Measurements from ENCODE around the gene FTCD.

FTCD gene

DNA sequence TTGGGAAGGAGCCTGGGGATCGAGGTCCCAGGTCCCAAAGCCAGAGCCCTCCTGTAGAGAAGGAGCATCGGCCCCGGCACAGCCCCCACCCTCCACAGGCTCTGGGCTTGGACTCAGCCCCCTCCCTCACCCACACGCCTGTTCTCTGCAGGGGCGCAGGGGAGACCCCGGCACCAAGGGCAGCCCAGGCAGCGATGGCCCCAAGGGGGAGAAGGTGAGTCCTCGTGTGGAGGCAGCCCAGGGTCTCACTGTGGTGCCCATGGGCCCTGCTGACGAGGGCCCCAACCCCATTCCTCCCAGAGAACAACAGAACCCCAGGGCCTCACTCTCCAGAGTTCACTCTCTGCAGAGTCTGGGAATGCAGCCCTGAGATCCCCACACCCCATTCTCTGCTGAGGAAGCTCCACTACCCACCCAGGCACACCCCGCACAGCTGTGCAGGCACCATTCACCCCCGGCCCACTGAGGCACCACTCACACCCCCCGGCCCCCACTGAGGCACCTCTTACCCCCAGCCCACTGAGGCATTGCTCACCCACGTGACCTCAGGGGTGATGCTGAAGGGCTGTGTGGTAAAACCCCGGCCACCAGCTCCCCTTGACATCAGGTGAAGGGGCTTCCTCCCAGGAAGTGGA is 35.6 kb downstream of the FTCD start:
- peaks cover 0 to 38% (median 0%) of the 10 kb centered on the region in 11 experiments; a peak in 7 of 22 replicates for H4K20me1 ChIP-seq
- peaks cover 3 to 15% (median 4%) of the 10 kb centered on the region in 11 experiments; a peak in 17 of 22 replicates for H3K36me3 ChIP-seq
- no peak for TF ChIP-seq Cebpa-rat (IDR thresholded peaks at IDR 0.05)
- peak overlapping the region in 8 of 11 experiments; percentile 36 to 72 (median 64); a peak in 14 of 22 replicates for H3K4me2 ChIP-seq
- H3K9ac ChIP-seq, result no peak overlapping the region
- H3K27ac ChIP-seq, result no peak overlapping the region
- no peaks in the 10 kb centered on the region for H3K27me3 ChIP-seq
- H3K9me3 ChIP-seq (replicated peaks in 1 of 11), result peaks cover 4 to 9% (median 6%) of the 10 kb centered on the region in 11 experiments
- peaks cover 0 to 64% (median 48%) of the 10 kb centered on the region in 10 experiments; a peak in 16 of 20 replicates for H3K4me1 ChIP-seq
- no peak overlapping the region for H3K4me3 ChIP-seq

DNA sequence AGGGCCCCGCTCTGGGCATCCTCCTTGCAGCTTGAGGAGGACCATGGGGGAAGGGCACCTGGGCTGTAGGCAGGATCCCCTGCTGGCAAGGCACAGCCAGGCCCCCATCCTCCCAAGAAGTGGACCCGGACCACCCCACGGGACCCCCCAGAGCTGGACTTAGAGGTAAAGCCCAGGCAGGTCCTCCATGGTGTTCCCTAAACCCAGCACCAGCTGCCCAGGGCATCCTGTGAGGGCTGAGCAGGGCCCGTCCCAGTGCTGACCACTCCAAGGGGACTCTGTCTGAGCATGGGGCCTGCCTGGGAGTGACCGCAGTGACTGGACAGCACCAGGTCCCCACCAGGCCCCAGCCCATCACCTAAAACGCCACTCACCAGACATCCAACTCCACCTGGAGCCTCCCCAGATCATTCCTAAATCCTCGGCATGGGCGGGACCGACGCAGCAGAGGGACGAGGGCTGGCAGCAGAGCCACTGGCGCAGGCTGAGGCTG is 36.2 kb downstream of the FTCD start:
- H3K27ac ChIP-seq, result no peak overlapping the region
- H3K36me3 ChIP-seq, result peaks cover 6 to 20% (median 7%) of the 10 kb centered on the region in 11 experiments; a peak in 17 of 22 replicates
- peaks cover 0 to 38% (median 0%) of the 10 kb centered on the region in 11 experiments; a peak in 7 of 22 replicates for H4K20me1 ChIP-seq
- peaks cover 0 to 64% (median 46%) of the 10 kb centered on the region in 10 experiments; a peak in 16 of 20 replicates for H3K4me1 ChIP-seq
- peak overlapping the region in 6 of 11 experiments; percentile 36 to 72 (median 68); a peak in 11 of 22 replicates for H3K4me2 ChIP-seq
- no peak for TF ChIP-seq Cebpa-rat (IDR thresholded peaks at IDR 0.05)
- H3K9ac ChIP-seq, result no peak overlapping the region
- peaks cover 7 to 13% (median 11%) of the 10 kb centered on the region in 11 experiments for H3K9me3 ChIP-seq (replicated peaks in 1 of 11)
- H3K27me3 ChIP-seq, result no peaks in the 10 kb centered on the region
- H3K4me3 ChIP-seq, result no peak overlapping the region

DNA sequence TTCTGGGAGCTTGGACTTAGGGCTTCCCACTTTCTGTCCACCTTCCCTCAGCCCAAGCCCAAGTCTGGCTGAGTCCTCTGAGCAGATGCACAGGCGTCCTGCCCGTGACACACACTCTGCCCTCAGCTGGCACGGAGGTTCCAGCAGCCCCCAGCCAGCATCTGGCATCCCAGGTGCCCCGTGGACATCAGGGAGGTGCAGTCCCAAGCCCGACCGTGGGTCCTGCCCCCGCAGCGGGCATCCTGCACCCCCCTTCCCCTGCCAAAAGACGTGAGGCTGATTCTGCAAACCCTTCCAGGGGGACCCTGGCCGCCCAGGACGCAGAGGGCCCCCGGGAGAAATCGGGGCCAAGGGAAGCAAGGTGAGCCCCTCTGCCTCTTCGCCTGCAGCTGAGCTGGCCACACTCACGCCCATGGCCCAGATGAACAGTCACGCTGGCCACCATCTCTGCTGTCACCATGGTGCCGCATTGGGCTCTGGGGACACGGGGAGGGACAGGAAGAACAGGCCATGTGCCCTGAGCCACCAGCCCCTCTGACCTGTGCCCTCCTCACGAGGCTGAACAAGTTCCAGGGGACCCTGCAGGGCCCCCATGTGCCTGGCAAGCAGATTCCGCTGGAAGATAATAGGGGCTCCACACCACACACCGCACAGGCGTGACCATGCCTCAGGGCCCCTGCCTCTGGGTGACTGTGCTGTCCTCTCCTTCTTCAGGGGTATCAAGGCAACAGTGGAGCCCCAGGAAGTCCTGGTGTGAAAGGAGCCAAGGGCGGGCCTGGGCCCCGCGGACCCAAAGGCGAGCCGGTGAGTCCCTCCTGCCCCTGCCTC is 36.8 kb downstream of the FTCD start:
- peaks cover 0 to 38% (median 0%) of the 10 kb centered on the region in 11 experiments; a peak in 7 of 22 replicates for H4K20me1 ChIP-seq
- peaks cover 0 to 64% (median 46%) of the 10 kb centered on the region in 10 experiments; a peak in 16 of 20 replicates for H3K4me1 ChIP-seq
- H3K4me3 ChIP-seq, result no peak overlapping the region
- H3K27me3 ChIP-seq, result no peaks in the 10 kb centered on the region
- H3K4me2 ChIP-seq, result peak overlapping the region in 6 of 11 experiments; percentile 36 to 73 (median 71); a peak in 8 of 22 replicates
- H3K27ac ChIP-seq, result no peak overlapping the region
- TF ChIP-seq Cebpa-rat (IDR thresholded peaks at IDR 0.05), result no peak
- H3K9me3 ChIP-seq (replicated peaks in 1 of 11), result peaks cover 10 to 19% (median 13%) of the 10 kb centered on the region in 11 experiments
- H3K9ac ChIP-seq, result no peak overlapping the region
- peaks cover 6 to 25% (median 11%) of the 10 kb centered on the region in 11 experiments; a peak in 17 of 22 replicates for H3K36me3 ChIP-seq

DNA sequence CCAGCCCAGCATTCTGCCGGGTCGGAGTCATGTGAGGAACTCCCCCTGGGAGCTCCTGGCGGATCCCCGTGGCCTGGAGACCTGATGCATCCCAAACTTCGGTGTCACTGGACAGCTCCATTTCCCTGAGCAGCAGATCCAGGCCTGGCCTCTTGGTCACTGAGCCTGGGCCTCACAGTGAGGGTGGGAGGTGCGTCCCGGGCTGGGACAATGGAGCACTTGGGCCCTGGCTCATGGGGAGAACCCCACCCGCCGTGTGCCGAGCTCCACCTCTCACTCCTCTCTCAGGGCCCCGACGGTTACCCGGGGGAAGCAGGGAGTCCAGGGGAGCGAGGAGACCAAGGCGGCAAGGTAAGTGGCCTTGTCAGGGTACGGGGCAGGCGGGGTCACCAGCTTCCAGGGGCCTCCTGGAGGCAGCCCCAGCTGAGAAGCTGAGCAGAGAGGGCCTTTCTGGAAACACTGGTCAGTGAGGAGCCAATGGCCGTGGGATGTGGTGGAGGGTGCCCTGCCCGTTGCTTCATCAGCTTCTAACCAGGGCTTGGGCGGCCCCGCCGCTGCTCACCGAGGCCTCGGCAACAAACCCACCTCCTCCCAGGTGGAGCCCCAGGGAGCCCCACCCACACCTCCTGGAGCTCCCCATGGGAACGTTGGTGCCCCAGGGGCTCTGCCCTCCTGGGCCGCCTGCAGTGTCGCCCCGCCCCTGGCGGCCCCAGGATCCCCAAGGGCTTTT is 37.6 kb downstream of the FTCD start:
- Histone ChIP-seq H3K9me3 (replicated peaks in 1 of 11) (peaks cover 10 to 21% (median 14%) of the 10 kb centered on the region in 11 experiments), H3K4me1 (peaks cover 0 to 64% (median 46%) of the 10 kb centered on the region in 10 experiments; a peak in 16 of 20 replicates), H3K4me2 (peak overlapping the region in 7 of 11 experiments; percentile 20 to 73 (median 50); a peak in 11 of 22 replicates), H3K4me3 (no peak overlapping the region), H4K20me1 (peaks cover 0 to 38% (median 0%) of the 10 kb centered on the region in 11 experiments; a peak in 7 of 22 replicates), H3K9ac (no peak overlapping the region), H3K27me3 (no peaks in the 10 kb centered on the region), H3K27ac (no peak overlapping the region), H3K36me3 (peaks cover 9 to 33% (median 17%) of the 10 kb centered on the region in 11 experiments; a peak in 17 of 22 replicates)
- TF ChIP-seq Cebpa-rat (IDR thresholded peaks at IDR 0.05), result no peak

DNA sequence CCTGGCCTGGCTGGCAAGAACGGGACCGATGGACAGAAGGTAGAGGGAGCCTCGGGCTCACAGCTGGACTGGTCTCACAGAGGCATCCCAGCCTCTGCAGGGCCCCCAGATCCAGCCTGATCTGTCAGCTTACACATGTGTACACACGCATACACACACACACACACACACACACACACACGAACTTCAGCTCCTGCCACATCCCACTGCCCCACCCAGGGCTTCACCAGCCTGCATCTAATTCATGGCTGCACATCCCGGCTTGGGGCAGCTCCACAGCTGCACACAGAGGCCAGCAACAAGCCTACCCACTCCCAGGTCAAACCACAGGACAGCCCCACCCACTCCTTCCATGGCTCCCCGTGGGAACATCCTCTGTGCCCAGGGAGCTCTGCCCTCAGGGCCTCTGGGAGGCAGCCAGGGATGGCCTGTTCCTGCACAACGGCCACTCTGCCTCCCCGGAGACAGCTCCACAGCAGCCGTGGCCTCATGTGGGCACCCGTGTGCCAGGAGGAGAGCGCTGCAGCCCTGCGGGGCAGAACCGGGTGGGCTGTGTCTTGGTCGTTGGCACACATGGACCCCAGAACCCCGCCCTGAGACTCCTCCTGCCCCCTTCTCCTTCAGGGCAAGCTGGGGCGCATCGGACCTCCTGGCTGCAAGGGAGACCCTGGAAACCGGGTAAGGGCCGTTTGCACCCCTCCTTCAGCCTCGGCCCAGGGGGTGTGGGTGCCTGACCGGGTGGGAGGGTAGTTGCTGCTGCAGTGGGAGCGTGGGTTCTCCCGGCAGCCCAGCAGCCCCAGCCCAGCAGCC is 38.4 kb downstream of the FTCD start:
- H3K4me1 ChIP-seq, result peaks cover 0 to 60% (median 46%) of the 10 kb centered on the region in 10 experiments; a peak in 16 of 20 replicates
- H3K9me3 ChIP-seq (replicated peaks in 1 of 11), result peaks cover 10 to 21% (median 14%) of the 10 kb centered on the region in 11 experiments
- no peak overlapping the region for H3K27ac ChIP-seq
- H3K4me3 ChIP-seq, result no peak overlapping the region
- no peaks in the 10 kb centered on the region for H3K27me3 ChIP-seq
- TF ChIP-seq Cebpa-rat (IDR thresholded peaks at IDR 0.05), result no peak
- H4K20me1 ChIP-seq, result peaks cover 0 to 32% (median 0%) of the 10 kb centered on the region in 11 experiments; a peak in 7 of 22 replicates
- H3K9ac ChIP-seq, result peak overlapping the region in 4 of 11 experiments; percentile 7 to 45 (median 26); a peak in 2 of 22 replicates
- peaks cover 10 to 40% (median 22%) of the 10 kb centered on the region in 11 experiments; a peak in 17 of 22 replicates for H3K36me3 ChIP-seq
- H3K4me2 ChIP-seq, result peak overlapping the region in 10 of 11 experiments; percentile 5 to 73 (median 48); a peak in 18 of 22 replicates

DNA sequence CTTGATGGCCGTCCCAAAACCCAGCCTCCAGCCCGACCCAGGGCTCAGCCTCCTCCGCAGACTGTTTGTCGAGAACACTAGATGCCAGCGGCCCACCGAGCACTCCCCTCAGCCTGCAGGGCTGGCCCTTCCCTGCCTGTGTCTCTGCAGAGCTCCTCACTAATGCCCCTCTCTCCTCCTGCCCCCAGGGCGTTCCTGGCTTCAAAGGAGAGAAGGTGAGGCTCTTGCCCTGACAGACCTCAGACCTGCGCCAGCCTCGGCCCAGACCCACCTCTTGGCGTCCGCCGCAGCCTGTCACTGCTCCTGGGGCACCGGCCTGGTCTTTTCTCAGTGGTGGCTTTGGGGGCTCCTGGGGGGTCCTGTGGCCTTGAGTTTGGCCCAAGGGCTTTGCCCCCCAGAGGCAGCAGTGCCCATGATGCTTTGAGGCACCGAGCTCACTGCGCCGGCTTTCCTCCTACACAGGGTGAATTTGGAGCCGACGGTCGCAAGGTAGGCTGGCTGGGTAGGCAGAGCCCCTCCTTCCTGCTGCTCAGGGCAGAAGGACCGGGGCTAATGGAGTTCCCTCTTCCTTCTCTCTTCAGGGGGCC is 39.1 kb downstream of the FTCD start:
- Histone ChIP-seq H3K9me3 (replicated peaks in 1 of 11) (peaks cover 10 to 21% (median 14%) of the 10 kb centered on the region in 11 experiments), H3K9ac (peak overlapping the region in 3 of 11 experiments; percentile 7 to 34 (median 19); a peak in 1 of 22 replicates), H3K4me2 (peak overlapping the region in 8 of 11 experiments; percentile 39 to 73 (median 54); a peak in 14 of 22 replicates), H3K4me1 (peaks cover 0 to 57% (median 46%) of the 10 kb centered on the region in 10 experiments; a peak in 16 of 20 replicates), H4K20me1 (peaks cover 0 to 31% (median 0%) of the 10 kb centered on the region in 11 experiments; a peak in 7 of 22 replicates), H3K27ac (no peak overlapping the region), H3K27me3 (no peaks in the 10 kb centered on the region), H3K4me3 (no peak overlapping the region), H3K36me3 (peaks cover 10 to 42% (median 23%) of the 10 kb centered on the region in 11 experiments; a peak in 17 of 22 replicates)
- TF ChIP-seq Cebpa-rat (IDR thresholded peaks at IDR 0.05), result no peak
